Peyer's patch (tissue), 4 donors: ENCODE measurements around the gene MYZAP.
A peak's percentile ranks its signal among the peaks of the same experiment; 100 is the strongest.

Source experiments
- CTCF ChIP-seq, 6 experiments: fragments of 450-650 bp in 4 of 6; fragments of 200-600 bp in 2 of 6; sonication (generic) in 1 of 6; IDR thresholded peaks; one replicate each; pipeline ENCODE4 v1.5.1; 2017 to 2019; ENCODE audit warnings: antibody characterized with exemption in 6 of 6, mild to moderate bottlenecking in 3 of 6, moderate library complexity in 1 of 6
- POLR2A ChIP-seq, 2 donors: fragments of 450-650 bp; IDR thresholded peaks; one replicate each; pipeline ENCODE4 v1.5.1; 2017; ENCODE audit warnings: antibody characterized with exemption in 2 of 2, mild to moderate bottlenecking in 2 of 2, moderate library complexity in 2 of 2

DNA sequence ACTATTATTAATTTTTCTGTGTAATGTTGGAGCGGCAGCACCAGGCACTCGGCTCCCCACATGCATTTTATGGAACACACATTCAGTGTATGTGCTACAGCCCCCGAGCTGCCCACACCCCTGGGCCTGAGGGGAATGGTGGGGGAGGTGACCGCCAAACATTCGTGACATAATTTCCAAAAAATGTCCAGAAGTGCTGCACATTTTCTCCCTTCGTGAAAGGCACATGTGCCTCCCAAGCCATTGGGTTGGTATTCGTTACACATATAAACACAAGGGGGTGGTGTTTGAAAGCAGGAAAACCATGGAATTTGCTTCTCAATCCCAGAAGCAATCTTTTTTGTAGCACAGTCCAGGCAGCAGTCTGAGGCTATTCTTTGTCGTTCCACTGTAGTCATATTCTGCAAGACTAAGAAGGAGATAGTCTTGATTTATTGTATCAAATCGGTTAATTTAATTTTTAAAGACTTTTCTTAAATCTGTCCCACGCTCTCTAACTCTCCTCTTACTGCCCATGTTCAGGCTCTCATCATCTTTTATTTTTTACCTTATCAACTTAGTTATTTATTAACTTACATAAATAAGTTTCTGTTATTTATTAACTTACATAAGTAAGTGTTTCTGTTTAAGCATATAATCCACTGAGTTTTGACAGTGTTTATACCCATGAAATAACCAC is 75.6 kb downstream of the MYZAP start:
- TF ChIP-seq CTCF (IDR thresholded peaks at IDR 0.05) (peak in 3 of 6 experiments; percentile 20 to 42 (median 28)), POLR2A (IDR thresholded peaks at IDR 0.05) (no peak)
